Uterus (tissue), 2 donors: Measurements from ENCODE around the gene MKX.

Source experiments
- POLR2A ChIP-seq, 2 donors: fragments of 450-650 bp; IDR thresholded peaks; one replicate each; pipeline ENCODE4 v1.6.1; 2016; ENCODE audit warnings: antibody characterized with exemption in 2 of 2, mild to moderate bottlenecking in 1 of 2, moderate library complexity in 1 of 2
- TF ChIP-seq, protein P1 (sequence below), 4 experiments: fragments of 200-600 bp in 2 of 4; fragments of 450-650 bp in 2 of 4; sonication (generic) in 2 of 4; IDR thresholded peaks; one replicate each; pipeline ENCODE4 v1.5.1; 2016 to 2019; ENCODE audit warnings: antibody characterized with exemption in 4 of 4, mild to moderate bottlenecking in 2 of 4, moderate library complexity in 1 of 4

DNA sequence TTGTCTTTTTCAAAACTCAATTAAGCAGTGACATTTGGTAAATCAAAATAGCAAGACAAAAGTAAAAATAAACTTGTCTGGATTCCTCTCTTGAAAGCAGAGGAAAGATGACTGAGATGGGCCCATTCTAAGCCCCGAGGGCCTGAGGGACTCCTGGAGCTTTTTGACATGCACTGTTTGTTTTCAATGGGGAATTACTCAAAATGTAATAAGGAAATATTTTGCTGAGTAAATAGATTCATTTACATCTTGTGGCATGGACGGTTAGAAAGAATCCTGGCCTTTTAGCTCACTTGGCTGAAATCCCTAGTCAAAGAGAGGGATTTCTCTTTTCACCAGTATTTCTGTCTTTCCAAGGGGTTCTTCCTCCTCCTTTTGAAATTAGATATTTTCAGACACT is 108.0 kb downstream of the MKX start:
- TF ChIP-seq, protein P1, sequence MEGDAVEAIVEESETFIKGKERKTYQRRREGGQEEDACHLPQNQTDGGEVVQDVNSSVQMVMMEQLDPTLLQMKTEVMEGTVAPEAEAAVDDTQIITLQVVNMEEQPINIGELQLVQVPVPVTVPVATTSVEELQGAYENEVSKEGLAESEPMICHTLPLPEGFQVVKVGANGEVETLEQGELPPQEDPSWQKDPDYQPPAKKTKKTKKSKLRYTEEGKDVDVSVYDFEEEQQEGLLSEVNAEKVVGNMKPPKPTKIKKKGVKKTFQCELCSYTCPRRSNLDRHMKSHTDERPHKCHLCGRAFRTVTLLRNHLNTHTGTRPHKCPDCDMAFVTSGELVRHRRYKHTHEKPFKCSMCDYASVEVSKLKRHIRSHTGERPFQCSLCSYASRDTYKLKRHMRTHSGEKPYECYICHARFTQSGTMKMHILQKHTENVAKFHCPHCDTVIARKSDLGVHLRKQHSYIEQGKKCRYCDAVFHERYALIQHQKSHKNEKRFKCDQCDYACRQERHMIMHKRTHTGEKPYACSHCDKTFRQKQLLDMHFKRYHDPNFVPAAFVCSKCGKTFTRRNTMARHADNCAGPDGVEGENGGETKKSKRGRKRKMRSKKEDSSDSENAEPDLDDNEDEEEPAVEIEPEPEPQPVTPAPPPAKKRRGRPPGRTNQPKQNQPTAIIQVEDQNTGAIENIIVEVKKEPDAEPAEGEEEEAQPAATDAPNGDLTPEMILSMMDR (IDR thresholded peaks at IDR 0.05) = no peak
- no peak for TF ChIP-seq POLR2A (IDR thresholded peaks at IDR 0.05)
